Measurements from ENCODE around the gene PARD3.

DNA sequence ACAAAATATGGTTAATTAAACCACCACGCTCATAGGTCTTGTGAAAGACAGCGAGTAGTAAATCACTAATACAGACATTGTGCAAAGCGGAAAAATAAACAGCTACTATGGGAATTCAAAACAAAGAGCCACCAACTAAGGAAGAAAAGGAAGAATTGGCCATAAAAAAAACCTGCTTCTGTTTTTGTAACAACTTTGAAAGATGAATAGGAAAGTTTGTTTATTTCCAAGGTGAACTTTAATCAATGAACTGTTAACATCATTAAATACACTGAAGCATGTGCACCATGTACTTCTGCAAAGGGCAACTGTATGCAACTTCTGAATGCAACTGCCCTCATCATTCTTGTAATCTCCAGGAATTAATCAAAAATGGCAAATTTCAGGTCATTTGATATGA is 651.1 kb downstream of the PARD3 start:
- no peak for TF ChIP-seq CTCF (IDR thresholded peaks at IDR 0.05)
- TF ChIP-seq POLR2A (IDR thresholded peaks at IDR 0.05) = no peak
